PC-3 (cell line): ENCODE measurements around the gene JPH4. TPM values are rescaled to one million over a fixed set of nuclear protein-coding genes. Genes with fewer than 3 reads are reported as not detected.

Experiments used
- ATAC-seq: fragments of 200-7000 bp; cut with Tn5 transposase; 2 replicates; pipeline ENCODE4 v1.9.1; 2020; ENCODE audit warnings: mild to moderate bottlenecking, moderate library complexity
- BruUV-seq: library from RNA; stranded (reverse); fragments of 400-500 nt; replicated peaks from 2 replicates; lab custom pipeline; 2021; lab: Mats Ljungman, UMichigan
- CTCF ChIA-PET: fragments of 300-600 bp; sonication (Branson Sonifier 250); formaldehyde crosslinking; loops from one replicate; lab custom pipeline; 2022; ENCODE audit warnings: antibody characterized with exemption; lab: Charles Lee
- POLR2A ChIA-PET: fragments of 300-600 bp; sonication (Branson Sonifier 250); formaldehyde crosslinking; loops from one replicate; lab custom pipeline; 2022; ENCODE audit warnings: antibody characterized with exemption; ENCODE audit not compliant: unreplicated experiment; lab: Charles Lee
- DNase-seq: peaks from one replicate; pipeline ENCODE4 v3.0.0-alpha.2; 2015
- H2AFZ ChIP-seq: fragments of 300-600 bp; sonication (generic); 2 replicates; pipeline ENCODE4 v1.6.0; 2016; ENCODE audit warnings: antibody characterized with exemption, low read length
- H3F3A ChIP-seq: fragments of 300-600 bp; sonication (generic); one replicate; pipeline ENCODE4 v1.6.0; 2017; ENCODE audit warnings: antibody characterized with exemption, low read length, control low read depth, mild to moderate bottlenecking; ENCODE audit not compliant: unreplicated experiment
- H3K27ac ChIP-seq: fragments of 300-600 bp; sonication (generic); 2 replicates; pipeline ENCODE4 v1.5.1; 2016; ENCODE audit warnings: mild to moderate bottlenecking, low read length
- H3K27me3 ChIP-seq: fragments of 300-600 bp; sonication (generic); 2 replicates; pipeline ENCODE4 v1.6.1; 2016; ENCODE audit warnings: low read length, mixed read lengths
- H3K36me3 ChIP-seq: fragments of 300-600 bp; sonication (generic); 2 replicates; pipeline ENCODE4 v1.6.1; 2016; ENCODE audit warnings: low read depth, mixed run types, low read length, mixed read lengths
- H3K4me1 ChIP-seq: fragments of 300-600 bp; sonication (generic); 2 replicates; pipeline ENCODE4 v1.5.1; 2016; ENCODE audit warnings: low read length; ENCODE audit not compliant: insufficient read depth
- H3K4me2 ChIP-seq: fragments of 300-600 bp; sonication (generic); 2 replicates; pipeline ENCODE4 v1.6.0; 2016; ENCODE audit warnings: low read length
- H3K4me3 ChIP-seq: fragments of 300-600 bp; sonication (generic); 2 replicates; pipeline ENCODE4 v1.5.1; 2016; ENCODE audit warnings: mild to moderate bottlenecking, low read length, mixed read lengths
- H3K79me2 ChIP-seq: fragments of 300-600 bp; sonication (generic); 2 replicates; pipeline ENCODE4 v1.6.1; 2017; ENCODE audit warnings: low read length, mixed read lengths
- H3K9ac ChIP-seq: fragments of 300-600 bp; sonication (generic); 2 replicates; pipeline ENCODE4 v1.6.0; 2016; ENCODE audit warnings: mild to moderate bottlenecking, low read length
- H3K9me2 ChIP-seq: fragments of 300-600 bp; sonication (generic); replicated peaks from 2 replicates; pipeline ENCODE4 v1.6.1; 2016; ENCODE audit warnings: mixed run types, low read length, mixed read lengths
- H3K9me3 ChIP-seq: fragments of 300-600 bp; sonication (generic); 2 replicates; pipeline ENCODE4 v1.6.1; 2016; ENCODE audit warnings: low read length, mixed read lengths
- H4K20me1 ChIP-seq: fragments of 300-600 bp; sonication (generic); 2 replicates; pipeline ENCODE4 v1.6.1; 2016; ENCODE audit warnings: low read length, mixed read lengths
- CTCF ChIP-seq: fragments of 300-600 bp; sonication (generic); conservative IDR thresholded peaks from 2 replicates; pipeline ENCODE4 v1.5.1; 2017; ENCODE audit warnings: antibody characterized with exemption, low read depth, mild to moderate bottlenecking, low read length
- EZH2 ChIP-seq: fragments of 300-600 bp; sonication (generic); IDR thresholded peaks from one replicate; pipeline ENCODE4 v1.6.1; 2017; ENCODE audit warnings: antibody characterized with exemption, mild to moderate bottlenecking, low read length; ENCODE audit not compliant: unreplicated experiment
- EZH2phosphoT487 ChIP-seq: fragments of 300-600 bp; sonication (generic); IDR thresholded peaks from 2 replicates; pipeline ENCODE4 v1.6.1; 2018; ENCODE audit warnings: mild to moderate bottlenecking, antibody characterized with exemption, low read length, borderline replicate concordance
- intact Hi-C: fragments of 100-400 bp; cut with micrococcal nuclease; formaldehyde crosslinking; loops from 2 replicates; pipeline ENCODE4 v1.9.0; 2023
- total RNA-seq: library from RNA; depleted of rRNA; stranded (reverse); fragments of >200 nt; gene quantifications from 2 replicates; pipeline ENCODE4 v1.2.3, GENCODE V29; 2014

JPH4 gene
- total RNA-seq, 1 experiment from 2014 or later, result not detected

GRCh38 chr14:23544511-23545447 is 33.8 kb downstream of the JPH4 start:
- ATAC-seq (no peak), DNase-seq (no peak)
- H3K36me3 ChIP-seq, result no peaks in the 10 kb centered on the region; the same call in 1 of the 2 replicates
- no peaks in the 10 kb centered on the region for H3F3A ChIP-seq
- H3K4me3 ChIP-seq, result no peak overlapping the region
- no peak overlapping the region for H3K27ac ChIP-seq
- H3K79me2 ChIP-seq, result no peaks in the 10 kb centered on the region
- POLR2A ChIA-PET, result no interaction called here
- no peaks in the 10 kb centered on the region for H3K4me1 ChIP-seq
- H4K20me1 ChIP-seq, result no peaks in the 10 kb centered on the region
- H3K9ac ChIP-seq, result no peak overlapping the region
- intact Hi-C loops, result no loop called here
- no peaks in the 10 kb centered on the region for H3K9me2 ChIP-seq
- no peaks in the 10 kb centered on the region for H3K9me3 ChIP-seq
- CTCF ChIA-PET, result no interaction called here
- H2AFZ ChIP-seq, result no peak overlapping the region
- no peaks in the 10 kb centered on the region for H3K27me3 ChIP-seq
- no TSS peak for BruUV-seq
- H3K4me2 ChIP-seq, result no peak overlapping the region
- no peak for TF ChIP-seq CTCF
- TF ChIP-seq EZH2, result no peak
- TF ChIP-seq EZH2phosphoT487, result no peak

DNA sequence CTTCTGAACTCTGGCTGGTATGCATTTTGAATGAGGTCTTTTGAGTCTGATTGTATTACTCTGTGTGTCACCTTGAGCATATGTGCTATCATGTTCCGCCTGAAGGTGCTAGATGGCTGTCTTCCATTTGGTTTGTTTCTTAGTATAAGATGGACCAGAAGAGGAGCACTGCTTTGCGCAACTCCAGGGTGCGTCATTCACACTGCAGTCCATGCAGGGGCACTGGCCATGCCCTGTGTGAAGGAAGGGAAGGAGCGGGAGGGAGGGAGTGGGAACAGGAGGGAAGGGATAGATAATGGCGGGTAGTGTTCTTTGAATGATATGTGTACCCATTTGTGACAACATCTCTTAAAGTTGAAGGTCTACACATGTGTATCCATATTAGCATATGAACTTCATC is 35.2 kb downstream of the JPH4 start:
- no peaks in the 10 kb centered on the region for H4K20me1 ChIP-seq
- H2AFZ ChIP-seq, result no peak overlapping the region
- H3K9me3 ChIP-seq, result no peaks in the 10 kb centered on the region
- H3K9me2 ChIP-seq, result no peaks in the 10 kb centered on the region
- no peaks in the 10 kb centered on the region; the same call in 1 of the 2 replicates for H3K36me3 ChIP-seq
- BruUV-seq, result no TSS peak
- no peaks in the 10 kb centered on the region for H3K79me2 ChIP-seq
- ChIA-PET CTCF (no interaction called here), POLR2A (no interaction called here)
- H3K4me1 ChIP-seq, result no peaks in the 10 kb centered on the region
- no peaks in the 10 kb centered on the region for H3F3A ChIP-seq
- no peak for ATAC-seq
- no peak for DNase-seq
- TF ChIP-seq EZH2phosphoT487, result no peak
- TF ChIP-seq CTCF, result no peak
- no peak for TF ChIP-seq EZH2
- intact Hi-C loops, result no loop called here
- H3K4me2 ChIP-seq, result no peak overlapping the region
- no peak overlapping the region for H3K9ac ChIP-seq
- no peak overlapping the region for H3K27ac ChIP-seq
- no peaks in the 10 kb centered on the region for H3K27me3 ChIP-seq
- H3K4me3 ChIP-seq, result no peak overlapping the region

GRCh38 chr14:23542261-23542660 is 36.3 kb downstream of the JPH4 start:
- Histone ChIP-seq H3F3A (no peaks in the 10 kb centered on the region), H2AFZ (no peak overlapping the region), H3K27ac (no peak overlapping the region), H3K4me1 (no peaks in the 10 kb centered on the region), H3K9me3 (no peaks in the 10 kb centered on the region), H3K9me2 (no peaks in the 10 kb centered on the region), H3K9ac (no peak overlapping the region), H3K36me3 (no peaks in the 10 kb centered on the region; the same call in 1 of the 2 replicates), H3K27me3 (no peaks in the 10 kb centered on the region), H4K20me1 (no peaks in the 10 kb centered on the region), H3K79me2 (no peaks in the 10 kb centered on the region), H3K4me2 (no peak overlapping the region), H3K4me3 (no peak overlapping the region)
- intact Hi-C loops, result no loop called here
- ChIA-PET CTCF (no interaction called here), POLR2A (interaction anchor here (0.7 kb wide), 1 partner anchor 374 kb away, joined by 4 read pairs; no protein-coding TSS in a partner anchor)
- BruUV-seq, result no TSS peak
- TF ChIP-seq EZH2phosphoT487 (no peak), EZH2 (no peak), CTCF (no peak)
- no peak for DNase-seq
- ATAC-seq, result no peak
